Keratinocyte (primary cell): ENCODE results near the gene CDH15. TPM values are rescaled to one million over a fixed set of nuclear protein-coding genes. Genes with fewer than 3 reads are reported as not detected.
A peak's percentile ranks its signal among the peaks of the same experiment; 100 is the strongest.

ENCODE experiments used
- DNase-seq: peaks from one replicate; pipeline ENCODE4 v3.0.0-alpha.2; 2011; ENCODE audit warnings: low read depth, missing footprints, low spot score
- FAIRE-seq: peaks from 2 replicates; lab custom pipeline; 2011; peaks lifted over from hg19 to GRCh38; lab: Jason Lieb, UNC
- H2AFZ ChIP-seq: 2 replicates; pipeline ENCODE4 v1.6.0; 2012; ENCODE audit warnings: low read length, control low read depth, inconsistent platforms; ENCODE audit not compliant: control insufficient read depth
- H3K27ac ChIP-seq: 2 replicates; pipeline ENCODE4 v1.5.1; 2011; ENCODE audit warnings: low read length; ENCODE audit not compliant: control insufficient read depth, insufficient read depth
- H3K27me3 ChIP-seq: 3 replicates; pipeline ENCODE4 v1.6.0; 2011; ENCODE audit warnings: low read length; ENCODE audit not compliant: control insufficient read depth, insufficient read depth; ENCODE audit errors: extremely low read depth
- H3K36me3 ChIP-seq, 2 experiments: 2 replicates in 1 of 2; 3 replicates in 1 of 2; pipeline ENCODE4 v1.5.1; 2011; ENCODE audit warnings: low read length in 2 of 2, mild to moderate bottlenecking in 1 of 2; ENCODE audit not compliant: control insufficient read depth in 2 of 2, insufficient read depth in 2 of 2; ENCODE audit errors: extremely low read depth in 1 of 2
- H3K4me1 ChIP-seq: 3 replicates; pipeline ENCODE4 v1.5.1; 2011; ENCODE audit warnings: low read length; ENCODE audit not compliant: control insufficient read depth, insufficient read depth; ENCODE audit errors: extremely low read depth
- H3K4me2 ChIP-seq: 3 replicates; pipeline ENCODE4 v1.6.0; 2011; ENCODE audit warnings: low read depth, low read length; ENCODE audit not compliant: control insufficient read depth, insufficient read depth; ENCODE audit errors: extremely low read depth
- H3K4me3 ChIP-seq, 3 experiments: fragments of 200-600 bp in 1 of 3; sonication (generic) in 1 of 3; 2 replicates in 2 of 3; 3 replicates in 1 of 3; pipeline ENCODE4 v1.5.1; 2011 to 2016; ENCODE audit warnings: low read length in 3 of 3, mild to moderate bottlenecking in 3 of 3, control low read depth in 2 of 3, inconsistent platforms in 1 of 3, low read depth in 1 of 3, mixed read lengths in 1 of 3, mixed run types in 1 of 3, moderate library complexity in 1 of 3; ENCODE audit not compliant: control insufficient read depth in 2 of 3, insufficient read depth in 2 of 3; ENCODE audit errors: extremely low read depth in 1 of 3
- H3K79me2 ChIP-seq: 2 replicates; pipeline ENCODE4 v1.6.0; 2012; ENCODE audit warnings: low read length; ENCODE audit not compliant: control insufficient read depth, insufficient read depth
- H3K9ac ChIP-seq: 3 replicates; pipeline ENCODE4 v1.6.0; 2011; ENCODE audit warnings: low read length; ENCODE audit not compliant: control insufficient read depth, insufficient read depth; ENCODE audit errors: extremely low read depth
- H3K9me1 ChIP-seq: 3 replicates; pipeline ENCODE4 v1.6.0; 2011; ENCODE audit warnings: low read length; ENCODE audit not compliant: control insufficient read depth, insufficient read depth; ENCODE audit errors: extremely low read depth
- H3K9me3 ChIP-seq: 2 replicates; pipeline ENCODE4 v1.5.1; 2012; ENCODE audit warnings: low read depth, low read length; ENCODE audit not compliant: control insufficient read depth
- H4K20me1 ChIP-seq: 3 replicates; pipeline ENCODE4 v1.6.0; 2011; ENCODE audit warnings: low read length; ENCODE audit not compliant: control insufficient read depth, insufficient read depth; ENCODE audit errors: extremely low read depth
- EZH2 ChIP-seq: IDR thresholded peaks from one replicate; pipeline ENCODE4 v1.6.1; 2012; ENCODE audit warnings: inconsistent platforms, mild to moderate bottlenecking, low read length, moderate library complexity
- dilution Hi-C: fragments of 300-500 bp; cut with MboI; formaldehyde crosslinking; loops from one replicate; pipeline ENCODE4 v1.7.0; 2020; ENCODE audit warnings: low sequenced_read_pairs; ENCODE audit not compliant: extremely low pct_ligation_motif_present
- polyA plus RNA-seq, 5 experiments: library from polyadenylated mRNA; depleted of rRNA in 3 of 5; stranded (reverse) in 3 of 5; stranded (forward) in 1 of 5; unstranded in 1 of 5; fragments of >200 nt; gene quantifications; 1 replicate in 1 of 5; 2 replicates in 3 of 5; 3 replicates in 1 of 5; pipeline versions ENCODE4 v1.2.1 to v1.2.3, GENCODE V29; 2011 to 2012; ENCODE audit warnings: missing spikeins in 2 of 5, low read depth in 1 of 5, low replicate concordance in 1 of 5
- TF ChIP-seq, protein P1 (sequence below), 3 experiments: IDR thresholded peaks in 1 of 3; conservative IDR thresholded peaks in 1 of 3; optimal IDR thresholded peaks in 1 of 3; 2 replicates in 2 of 3; 3 replicates in 1 of 3; pipeline versions ENCODE3 to v1.5.1; 2011; ENCODE audit warnings: low read length in 3 of 3, mild to moderate bottlenecking in 3 of 3, moderate library complexity in 2 of 3, control low read depth in 1 of 3, inconsistent platforms in 1 of 3; ENCODE audit not compliant: insufficient read depth in 2 of 3; ENCODE audit errors: extremely low read depth in 1 of 3

Gene CDH15
- polyA plus RNA-seq, 1 donor (not counting 4 experiments of a cell fraction or from before 2014, with no cell fraction given), result not detected

DNA sequence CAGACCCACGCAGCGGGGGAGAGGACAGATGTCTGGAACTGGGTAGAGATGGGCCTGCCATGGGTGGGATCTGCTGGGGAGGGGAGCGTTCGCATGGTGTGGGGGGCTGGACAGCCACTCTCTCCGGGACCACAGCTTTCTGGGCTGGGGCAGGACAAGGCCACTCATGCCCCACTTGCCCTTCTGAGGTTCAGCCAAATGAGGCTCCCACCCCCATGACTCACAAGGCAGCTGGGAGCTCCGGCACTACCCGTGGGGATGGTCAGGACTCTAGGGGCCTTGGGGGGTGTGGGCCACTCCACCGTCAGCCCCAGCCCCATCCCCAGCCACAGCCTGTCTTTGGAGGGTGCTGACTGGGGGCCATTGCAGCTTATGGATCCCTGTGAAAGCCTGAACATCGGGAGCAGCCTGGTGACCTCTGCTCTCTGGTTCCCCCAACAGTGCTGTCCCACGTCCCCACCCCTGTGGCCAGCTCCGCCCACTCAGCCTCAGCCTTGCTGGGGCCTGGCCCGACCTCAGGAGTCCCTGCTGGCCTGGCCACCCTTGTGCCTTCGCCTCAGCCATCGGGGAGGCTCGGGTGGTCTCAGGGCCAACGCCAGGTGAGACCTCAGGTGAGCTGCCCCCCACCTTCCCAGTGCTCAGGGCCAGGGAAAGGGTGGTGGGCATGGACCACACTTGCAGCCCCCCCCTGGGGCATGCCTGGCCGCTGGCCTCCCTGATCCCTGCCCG is 4.7 kb upstream of the CDH15 start:
- FAIRE-seq, result no peak
- Histone ChIP-seq H3K27ac (no peak overlapping the region), H3K4me1 (peaks cover 7% of the 10 kb centered on the region), H3K36me3 (no peaks in the 10 kb centered on the region), H3K79me2 (no peaks in the 10 kb centered on the region), H2AFZ (no peak overlapping the region), H3K9me3 (no peaks in the 10 kb centered on the region), H3K9me1 (no peaks in the 10 kb centered on the region), H4K20me1 (peaks cover 2% of the 10 kb centered on the region), H3K9ac (no peak overlapping the region), H3K27me3 (peaks cover 40% of the 10 kb centered on the region), H3K4me3 (no peak overlapping the region), H3K4me2 (no peak overlapping the region)
- dilution Hi-C loops, result no loop called here
- TF ChIP-seq EZH2, result no peak
- TF ChIP-seq, protein P1, sequence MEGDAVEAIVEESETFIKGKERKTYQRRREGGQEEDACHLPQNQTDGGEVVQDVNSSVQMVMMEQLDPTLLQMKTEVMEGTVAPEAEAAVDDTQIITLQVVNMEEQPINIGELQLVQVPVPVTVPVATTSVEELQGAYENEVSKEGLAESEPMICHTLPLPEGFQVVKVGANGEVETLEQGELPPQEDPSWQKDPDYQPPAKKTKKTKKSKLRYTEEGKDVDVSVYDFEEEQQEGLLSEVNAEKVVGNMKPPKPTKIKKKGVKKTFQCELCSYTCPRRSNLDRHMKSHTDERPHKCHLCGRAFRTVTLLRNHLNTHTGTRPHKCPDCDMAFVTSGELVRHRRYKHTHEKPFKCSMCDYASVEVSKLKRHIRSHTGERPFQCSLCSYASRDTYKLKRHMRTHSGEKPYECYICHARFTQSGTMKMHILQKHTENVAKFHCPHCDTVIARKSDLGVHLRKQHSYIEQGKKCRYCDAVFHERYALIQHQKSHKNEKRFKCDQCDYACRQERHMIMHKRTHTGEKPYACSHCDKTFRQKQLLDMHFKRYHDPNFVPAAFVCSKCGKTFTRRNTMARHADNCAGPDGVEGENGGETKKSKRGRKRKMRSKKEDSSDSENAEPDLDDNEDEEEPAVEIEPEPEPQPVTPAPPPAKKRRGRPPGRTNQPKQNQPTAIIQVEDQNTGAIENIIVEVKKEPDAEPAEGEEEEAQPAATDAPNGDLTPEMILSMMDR (optimal IDR thresholded peaks at IDR 0.05 in 1 of 3, IDR thresholded peaks at IDR 0.05 in 1 of 3, conservative IDR thresholded peaks at IDR 0.05 in 1 of 3; ENCODE audit: extremely low read depth in 1 of 3, insufficient read depth in 2 of 3, low read length in 3 of 3), result no peak
- DNase-seq, result no peak

DNA sequence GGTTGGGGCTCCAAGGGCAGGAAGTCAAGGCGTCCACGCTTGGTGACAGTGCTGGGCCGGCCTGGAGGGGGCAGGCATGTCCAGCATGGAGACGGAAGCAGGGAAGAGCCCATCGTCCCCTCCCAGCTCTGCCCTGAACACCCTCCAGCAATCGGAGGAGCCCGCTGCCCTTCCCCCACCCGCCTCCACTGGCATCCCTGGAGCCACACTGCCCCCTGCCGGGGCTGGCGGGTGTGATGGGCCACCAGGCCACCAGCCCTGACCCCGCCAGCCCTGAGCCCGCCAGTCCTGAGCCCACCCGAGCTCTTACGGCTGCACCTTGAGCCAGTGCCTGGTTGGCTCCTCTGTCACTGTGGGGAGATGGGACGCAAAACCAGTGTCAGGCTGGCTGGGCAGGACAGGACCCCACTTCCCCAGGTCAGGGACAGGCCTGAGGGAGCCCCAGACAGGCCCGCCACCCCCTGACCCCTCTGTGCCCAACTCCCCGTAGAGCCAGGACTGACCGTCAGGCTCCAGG is 4.1 kb upstream of the CDH15 start:
- H3K27me3 ChIP-seq, result peaks cover 46% of the 10 kb centered on the region
- peaks cover 2% of the 10 kb centered on the region for H4K20me1 ChIP-seq
- no peak overlapping the region for H3K9ac ChIP-seq
- FAIRE-seq (no peak), DNase-seq (no peak)
- no peak overlapping the region for H3K4me2 ChIP-seq
- H2AFZ ChIP-seq, result no peak overlapping the region
- no peaks in the 10 kb centered on the region for H3K79me2 ChIP-seq
- peaks cover 7% of the 10 kb centered on the region for H3K4me1 ChIP-seq
- dilution Hi-C loops, result no loop called here
- no peaks in the 10 kb centered on the region for H3K9me1 ChIP-seq
- TF ChIP-seq EZH2, result no peak
- TF ChIP-seq, protein P1 (optimal IDR thresholded peaks at IDR 0.05 in 1 of 3, IDR thresholded peaks at IDR 0.05 in 1 of 3, conservative IDR thresholded peaks at IDR 0.05 in 1 of 3; ENCODE audit: extremely low read depth in 1 of 3, insufficient read depth in 2 of 3, low read length in 3 of 3), result peak; percentile 63 to 99 (median 94)
- no peak overlapping the region for H3K4me3 ChIP-seq
- H3K36me3 ChIP-seq, result no peaks in the 10 kb centered on the region
- H3K27ac ChIP-seq, result no peak overlapping the region
- H3K9me3 ChIP-seq, result no peaks in the 10 kb centered on the region
